Naive B cell (primary cell): ENCODE measurements around the gene SERHL2. TPM values are rescaled to one million over a fixed set of nuclear protein-coding genes. Genes with fewer than 3 reads are reported as not detected.
"Not testable (repeated sequence)": the region's sequence is repeated elsewhere in the genome, so short reads cannot be mapped to it uniquely, and the experiment has no call there.

Experiments used
- ATAC-seq, 2 donors: fragments of 150-1000 bp; cut with Tn5 transposase; 2 replicates each; pipeline ENCODE4 v1.10.0; 2021; ENCODE audit warnings: low read depth in 2 of 2, mild to moderate bottlenecking in 2 of 2, moderate library complexity in 2 of 2
- DNase-seq: peaks from one replicate; pipeline ENCODE4 v3.0.0; 2022
- H3K27ac Mint-ChIP-seq, 6 donors: one replicate each; pipeline ENCODE4 v1.8.0; 2020 to 2022; ENCODE audit warnings: mild to moderate bottlenecking in 6 of 6, mixed read lengths in 6 of 6, moderate library complexity in 5 of 6, inconsistent platforms in 2 of 6
- H3K27me3 Mint-ChIP-seq, 3 donors: one replicate each; pipeline ENCODE4 v1.8.0; 2021 to 2022; ENCODE audit warnings: mixed read lengths in 3 of 3, mild to moderate bottlenecking in 1 of 3
- H3K36me3 Mint-ChIP-seq, 2 donors: one replicate each; pipeline ENCODE4 v1.8.0; 2020 to 2022; ENCODE audit warnings: mixed read lengths in 2 of 2, inconsistent platforms in 1 of 2, mild to moderate bottlenecking in 1 of 2
- H3K4me1 Mint-ChIP-seq, 3 donors: one replicate each; pipeline ENCODE4 v1.8.0; 2020 to 2022; ENCODE audit warnings: mixed read lengths in 3 of 3, inconsistent platforms in 1 of 3, mild to moderate bottlenecking in 1 of 3, moderate library complexity in 1 of 3
- H3K4me3 Mint-ChIP-seq, 8 donors: one replicate each; pipeline ENCODE4 v1.8.0; 2020 to 2022; ENCODE audit warnings: mild to moderate bottlenecking in 8 of 8, mixed read lengths in 8 of 8, moderate library complexity in 8 of 8, inconsistent platforms in 2 of 8
- H3K9me3 Mint-ChIP-seq, 7 donors: one replicate each; pipeline ENCODE4 v1.8.0; 2020 to 2022; ENCODE audit warnings: mixed read lengths in 7 of 7, mild to moderate bottlenecking in 5 of 7, inconsistent platforms in 2 of 7, moderate library complexity in 1 of 7
- polyA plus RNA-seq, 6 donors: library from polyadenylated mRNA; unstranded; fragments of 300-500 nt; fragmentation: Illumina TruSeq; gene quantifications; one replicate each; pipeline ENCODE4 v1.2.3, GENCODE V29; 2021; ENCODE audit warnings: low read depth in 6 of 6

Gene SERHL2
- polyA plus RNA-seq, 6 donors from 2014 or later: 4.8 to 8.4 (median 5.6) TPM; not detected in 1

DNA sequence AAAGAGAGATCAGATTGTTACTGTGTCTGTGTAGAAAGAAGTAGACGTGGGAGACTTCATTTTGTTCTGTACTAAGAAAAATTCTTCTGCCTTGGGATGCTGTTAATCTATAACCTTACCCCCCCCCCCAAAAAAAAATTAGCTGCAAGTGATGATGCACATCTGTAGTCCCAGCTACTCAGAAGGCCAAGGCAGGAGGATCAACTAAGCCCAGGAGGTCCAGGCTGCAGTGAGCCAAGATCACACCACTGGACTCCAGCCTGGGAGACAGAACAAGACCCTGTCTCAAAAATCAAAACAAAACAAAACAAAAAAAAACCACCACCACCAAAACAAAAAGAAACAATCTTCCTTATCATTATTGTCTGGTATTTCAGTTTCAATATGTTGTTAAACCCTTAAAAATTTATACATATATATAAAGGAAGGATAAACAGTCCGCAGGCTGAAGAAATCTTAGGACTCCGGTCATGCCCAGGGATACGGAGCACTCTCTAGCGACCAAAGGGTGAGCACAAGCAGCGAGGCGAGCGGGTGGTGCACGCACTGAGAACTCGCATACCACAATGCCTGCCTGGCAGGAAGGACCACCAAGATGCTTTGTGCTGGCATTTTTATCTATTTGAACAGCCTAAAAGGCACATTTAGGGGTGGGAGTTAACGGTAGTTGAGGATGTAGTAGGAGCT lies 54.5 kb downstream of the SERHL2 start:
- Mint-ChIP-seq H3K27me3 (no peaks in the 10 kb centered on the region), H3K9me3 (no peaks in the 10 kb centered on the region), H3K4me1 (peaks cover 22 to 67% (median 28%) of the 10 kb centered on the region in 3 donors), H3K4me3 (no peak overlapping the region), H3K36me3 (peaks cover 0 to 8% of the 10 kb centered on the region in 2 donors), H3K27ac (peak overlapping the region in 1 of 6 donors; percentile 27)
- ATAC-seq (no peak), DNase-seq (no peak)

DNA sequence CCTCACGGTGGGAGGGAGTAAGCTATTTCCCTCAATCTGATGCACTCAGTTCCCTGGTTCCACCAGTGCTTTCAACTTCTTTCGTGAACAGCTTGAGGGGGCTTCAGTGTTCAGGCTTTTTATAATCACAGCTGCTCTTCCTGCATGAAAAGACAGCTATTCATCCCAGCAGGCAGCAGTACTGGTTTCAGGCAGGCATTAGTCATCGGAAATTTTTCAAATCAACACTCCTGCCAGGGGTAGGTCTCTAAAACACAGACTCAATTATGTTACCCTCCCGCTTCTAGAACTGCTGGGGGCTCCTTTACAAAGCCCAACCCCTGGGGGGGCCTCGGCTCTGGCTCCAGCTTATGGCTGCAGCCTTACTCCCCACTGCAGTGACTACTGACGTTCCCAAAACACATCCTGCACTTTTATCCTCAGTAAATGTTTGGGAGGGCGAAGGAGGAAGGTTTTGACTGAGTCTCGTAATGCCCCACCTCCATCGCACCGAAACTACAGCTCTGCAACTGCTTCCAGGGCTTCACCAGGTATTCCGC lies 55.1 kb downstream of the SERHL2 start:
- Mint-ChIP-seq H3K4me3 (peak overlapping the region in 1 of 8 donors; percentile 25), H3K36me3 (peaks cover 0 to 8% of the 10 kb centered on the region in 2 donors), H3K27me3 (no peaks in the 10 kb centered on the region), H3K27ac (no peak overlapping the region), H3K9me3 (no peaks in the 10 kb centered on the region), H3K4me1 (peaks cover 27 to 70% (median 29%) of the 10 kb centered on the region in 3 donors)
- ATAC-seq (no peak), DNase-seq (no peak)

DNA sequence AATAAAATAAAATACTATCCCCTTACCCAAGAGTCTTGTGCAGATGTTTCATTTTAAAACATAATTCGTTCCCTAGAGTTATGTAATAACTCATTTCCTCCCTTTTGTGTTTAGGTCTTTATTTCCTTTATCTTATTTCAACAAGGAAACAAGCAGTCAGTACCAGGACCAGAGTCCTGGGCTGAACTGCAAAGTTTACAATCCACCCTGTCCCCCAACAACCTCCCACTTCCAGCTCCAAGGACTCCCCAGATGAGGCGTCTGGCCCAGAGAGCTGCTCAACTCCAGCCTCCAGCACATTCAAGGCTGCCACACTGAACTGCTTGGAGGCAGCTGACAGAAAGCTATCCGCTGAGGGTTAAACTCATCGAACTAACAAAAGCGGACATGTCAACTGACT lies 56.4 kb downstream of the SERHL2 start:
- Mint-ChIP-seq H3K4me3 (peak overlapping the region in 1 of 8 donors; percentile 61), H3K9me3 (peaks cover 0 to 5% (median 0%) of the 10 kb centered on the region in 7 donors), H3K27ac (no peak overlapping the region), H3K36me3 (peaks cover 0 to 8% of the 10 kb centered on the region in 2 donors), H3K4me1 (peaks cover 33 to 68% (median 38%) of the 10 kb centered on the region in 3 donors), H3K27me3 (no peaks in the 10 kb centered on the region)
- DNase-seq (no peak), ATAC-seq (no peak)

DNA sequence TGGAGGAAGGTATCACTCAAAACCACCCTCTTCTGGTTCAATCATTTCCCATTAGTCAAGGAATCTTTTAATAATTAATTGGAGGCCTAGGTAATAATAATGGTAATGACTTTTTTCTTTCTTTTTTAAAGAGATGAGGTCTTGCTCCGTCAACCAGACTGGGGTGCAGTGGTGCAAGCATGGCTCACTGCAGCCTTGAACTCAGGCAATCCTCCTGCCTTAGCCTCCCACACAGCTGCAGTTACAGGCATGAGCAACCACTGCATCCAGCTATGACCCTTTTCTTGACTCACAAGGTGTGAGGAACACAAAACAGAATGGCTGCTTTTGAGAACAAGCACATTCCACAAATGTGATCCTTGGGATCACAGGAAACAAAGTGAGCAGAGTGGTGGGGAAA lies 57.3 kb downstream of the SERHL2 start:
- no peak for DNase-seq
- peaks cover 0 to 8% of the 10 kb centered on the region in 2 donors for H3K36me3 Mint-ChIP-seq
- H3K4me3 Mint-ChIP-seq: peak overlapping the region in 1 of 8 donors; percentile 61
- H3K4me1 Mint-ChIP-seq: peaks cover 37 to 70% (median 47%) of the 10 kb centered on the region in 3 donors
- H3K27ac Mint-ChIP-seq: peak overlapping the region in 1 of 6 donors; percentile 38
- H3K27me3 Mint-ChIP-seq: no peaks in the 10 kb centered on the region
- ATAC-seq: no peak
- H3K9me3 Mint-ChIP-seq: peaks cover 0 to 6% (median 0%) of the 10 kb centered on the region in 7 donors

DNA sequence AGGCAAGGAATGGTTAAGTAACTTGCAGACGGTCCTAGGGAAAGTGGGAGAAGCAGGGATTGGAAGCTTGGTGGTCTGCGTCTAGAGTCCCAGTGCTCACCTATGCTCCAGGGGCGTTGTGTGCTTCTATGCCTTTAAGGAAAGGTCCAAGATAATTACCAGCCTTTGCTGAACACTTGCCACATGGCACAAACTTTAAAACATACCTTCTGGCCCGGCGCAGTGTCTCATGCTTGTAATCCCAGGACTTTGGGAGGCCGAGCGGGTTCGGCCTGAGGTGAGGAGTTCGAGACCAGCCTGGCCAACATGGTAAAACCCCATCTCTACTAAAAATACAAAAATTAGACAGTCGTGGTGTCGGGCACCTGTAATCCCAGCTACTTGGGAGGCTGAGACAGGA lies 58.6 kb downstream of the SERHL2 start:
- Mint-ChIP-seq H3K27me3 (no peaks in the 10 kb centered on the region), H3K4me3 (peak overlapping the region in 7 of 8 donors; percentile 21 to 94 (median 63)), H3K36me3 (no peaks in the 10 kb centered on the region), H3K27ac (peak overlapping the region in 3 of 6 donors; percentile 49 to 100 (median 94)), H3K9me3 (peaks cover 0 to 6% (median 0%) of the 10 kb centered on the region in 7 donors), H3K4me1 (peaks cover 33 to 68% (median 50%) of the 10 kb centered on the region in 3 donors)
- no peak for ATAC-seq
- no peak for DNase-seq

DNA sequence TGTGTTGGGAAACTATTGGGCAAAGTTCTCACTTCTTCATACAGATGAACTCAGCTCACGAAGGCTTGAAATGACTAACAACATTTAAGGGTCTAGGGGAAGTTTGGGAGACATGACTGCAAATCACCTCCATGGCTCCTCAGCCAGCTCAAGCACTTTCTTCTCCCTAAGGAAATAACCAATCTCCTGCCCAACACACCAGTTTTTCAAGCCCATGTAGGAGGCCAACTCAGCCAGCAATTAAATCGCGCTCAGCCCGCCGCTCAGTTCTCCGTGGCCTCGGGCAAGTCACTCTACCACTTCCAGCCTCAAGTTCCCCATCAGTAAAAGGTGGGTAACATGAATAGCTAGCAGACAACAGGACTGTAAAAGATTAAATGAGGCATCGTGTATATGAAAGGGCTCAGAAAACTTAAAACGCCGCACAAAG lies 60.1 kb downstream of the SERHL2 start:
- Mint-ChIP-seq H3K4me1 (peaks cover 39 to 70% (median 46%) of the 10 kb centered on the region in 3 donors), H3K9me3 (peaks cover 0 to 6% (median 0%) of the 10 kb centered on the region in 7 donors), H3K27me3 (no peaks in the 10 kb centered on the region), H3K27ac (peak overlapping the region; percentile 89 to 100 (median 94)), H3K36me3 (no peaks in the 10 kb centered on the region), H3K4me3 (peak overlapping the region; percentile 81 to 97 (median 92))
- DNase-seq: no peak
- peak in 1 of 2 donors; percentile 1 for ATAC-seq

DNA sequence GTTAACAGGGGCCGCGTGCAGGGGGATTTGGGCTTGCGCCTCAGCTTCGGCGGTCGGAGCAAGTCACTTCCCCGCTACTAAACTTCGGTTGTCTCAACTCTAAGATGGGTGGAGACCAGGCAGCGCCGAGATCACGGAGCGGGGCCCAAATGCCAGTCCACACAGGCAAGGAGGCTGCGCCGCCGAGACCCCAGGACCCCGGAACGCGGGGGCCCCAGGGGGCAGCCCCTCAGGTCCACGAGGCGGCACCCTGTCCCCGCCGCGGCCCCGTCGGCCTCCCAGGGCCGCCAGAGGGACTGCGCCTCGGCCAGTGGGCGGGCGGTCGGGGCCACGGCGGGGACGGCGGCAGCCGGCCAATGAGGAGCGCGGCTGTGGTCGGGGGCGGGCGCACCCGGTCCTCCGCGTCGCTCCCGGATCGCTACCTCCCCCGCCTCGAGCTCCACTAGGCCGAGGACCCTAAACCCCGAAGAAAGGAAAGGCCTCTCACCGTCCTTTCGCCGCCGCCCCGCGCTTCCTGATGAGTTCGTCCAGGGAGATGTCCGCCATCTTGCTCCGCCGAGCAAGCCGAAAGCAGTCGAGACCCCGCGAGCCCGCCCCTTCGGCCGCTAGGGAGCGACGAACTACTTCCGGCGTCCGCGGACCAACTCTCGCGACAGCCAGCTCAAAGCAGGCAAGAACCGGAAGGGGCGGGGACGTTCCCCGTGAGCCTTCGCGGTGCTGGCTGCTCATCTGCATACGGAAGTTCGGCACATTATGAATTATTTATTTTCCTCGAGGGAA lies 60.7 kb downstream of the SERHL2 start, which contains the start of gene POLDIP3:
TSS of gene POLDIP3 (minus strand) at position 572 of the 780 bp plus-strand sequence. CDS start at position 546, 26 bp downstream.
- peaks cover 42 to 66% (median 48%) of the 10 kb centered on the region in 3 donors for H3K4me1 Mint-ChIP-seq
- peak within 1 kb of the TSS; percentile 100 for H3K27ac Mint-ChIP-seq
- no peaks in the 10 kb centered on the region for H3K27me3 Mint-ChIP-seq
- ATAC-seq (peak; percentile 66 to 67), DNase-seq (peak; percentile 98)
- H3K36me3 Mint-ChIP-seq: no peaks in the 10 kb centered on the region
- peak within 1 kb of the TSS; percentile 81 to 99 (median 97) for H3K4me3 Mint-ChIP-seq
- H3K9me3 Mint-ChIP-seq: peaks cover 0 to 6% (median 0%) of the 10 kb centered on the region in 7 donors

DNA sequence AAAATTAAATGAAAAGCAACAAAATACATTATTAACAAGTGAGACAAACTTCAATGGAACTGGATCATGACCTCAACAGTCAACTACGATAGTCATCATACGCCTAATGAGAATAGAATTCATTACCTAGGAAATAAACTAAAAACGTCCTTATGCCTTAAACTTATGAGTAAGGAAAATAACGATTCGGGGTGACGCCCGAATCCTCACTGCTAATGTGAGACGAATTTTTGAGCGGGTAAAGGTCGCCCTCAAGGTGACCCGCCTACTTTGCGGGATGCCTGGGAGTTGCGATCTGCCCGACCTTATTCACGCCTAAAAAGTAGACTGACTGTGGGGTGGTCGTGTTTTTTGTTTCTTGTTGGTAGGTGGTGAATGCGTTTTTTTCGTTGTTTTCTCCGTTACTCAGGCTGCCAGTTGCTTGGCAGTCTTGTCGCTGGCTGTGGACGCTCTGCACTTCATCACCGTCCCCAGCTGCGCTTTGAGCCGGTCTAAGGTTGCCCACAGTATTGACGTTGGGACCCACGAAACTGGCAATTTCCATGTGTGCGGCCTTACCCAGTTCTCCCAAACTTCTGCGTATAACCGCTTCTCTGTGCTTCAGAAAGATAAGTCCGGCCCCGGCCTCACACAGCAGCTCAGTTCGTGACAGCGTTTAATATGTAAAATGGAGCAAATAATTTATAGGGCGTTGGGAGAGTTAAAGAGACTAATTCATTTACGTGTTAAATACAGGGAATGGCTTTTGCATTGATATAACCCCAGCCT lies 61.5 kb downstream of the SERHL2 start:
- H3K27ac Mint-ChIP-seq: peak overlapping the region; percentile 100
- no peaks in the 10 kb centered on the region for H3K36me3 Mint-ChIP-seq
- H3K9me3 Mint-ChIP-seq: peaks cover 0 to 6% (median 0%) of the 10 kb centered on the region in 7 donors
- peak overlapping the region; percentile 81 to 99 (median 97) for H3K4me3 Mint-ChIP-seq
- DNase-seq (peak; percentile 94), ATAC-seq (peak; percentile 74)
- H3K4me1 Mint-ChIP-seq: peaks cover 40 to 59% (median 45%) of the 10 kb centered on the region in 3 donors
- no peaks in the 10 kb centered on the region for H3K27me3 Mint-ChIP-seq

DNA sequence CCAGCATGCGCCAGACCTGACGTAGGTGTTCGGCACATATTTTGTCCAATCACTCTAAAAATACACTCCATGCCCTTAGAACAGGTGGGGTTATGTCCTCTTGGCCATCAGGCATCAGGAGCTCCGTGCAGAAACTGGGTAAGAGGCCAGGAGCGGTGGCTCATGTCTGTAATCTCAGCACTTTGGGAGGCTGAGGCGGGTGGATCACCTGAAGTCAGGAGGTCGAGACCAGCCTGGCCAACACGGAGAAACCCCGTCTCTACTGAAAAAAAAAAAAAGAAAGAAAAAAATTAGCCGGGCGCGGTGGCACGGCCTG lies 62.1 kb downstream of the SERHL2 start:
- peaks cover 38 to 54% (median 42%) of the 10 kb centered on the region in 3 donors for H3K4me1 Mint-ChIP-seq

DNA sequence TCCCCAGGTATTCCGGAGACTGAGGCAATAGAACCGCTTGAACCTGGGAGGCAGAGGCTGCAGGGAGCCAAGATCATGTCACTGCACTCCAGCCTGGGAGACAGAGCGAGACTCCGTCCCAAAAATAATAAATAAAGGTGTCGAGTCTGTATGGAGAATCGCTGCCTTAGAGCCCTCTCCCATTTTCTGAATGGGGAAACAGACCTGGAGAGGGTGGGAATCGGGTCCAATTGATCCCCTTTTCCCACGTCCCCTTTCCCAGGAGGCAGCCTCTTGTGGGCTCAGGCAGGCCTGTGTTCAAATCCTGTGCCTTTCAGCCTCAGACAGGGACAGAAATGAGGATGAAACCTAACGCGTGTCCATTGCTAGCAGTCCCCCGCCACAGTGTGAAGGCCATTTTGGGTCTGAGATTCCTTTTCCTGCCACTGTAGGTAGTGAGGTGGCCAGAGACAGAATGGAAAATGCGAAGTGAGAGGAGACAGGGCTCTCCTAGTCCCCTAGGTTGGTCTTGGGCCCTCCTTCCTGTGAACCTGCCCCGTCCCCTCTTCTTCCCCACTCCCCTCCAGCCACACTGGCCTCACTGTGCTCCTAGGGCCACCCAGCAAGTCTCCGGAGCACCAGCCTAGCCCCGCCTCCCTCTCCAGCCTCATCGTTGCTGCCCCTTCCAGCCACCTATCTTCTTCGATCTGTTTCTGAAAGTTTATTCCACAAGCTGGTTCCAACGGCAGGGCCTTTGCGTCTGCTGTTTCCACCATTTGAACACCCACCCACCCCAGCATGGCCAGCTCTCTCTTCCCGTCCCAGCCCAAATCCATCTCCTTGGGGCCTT lies 63.6 kb downstream of the SERHL2 start:
- H3K9me3 Mint-ChIP-seq: peaks cover 0 to 6% (median 0%) of the 10 kb centered on the region in 7 donors
- no peaks in the 10 kb centered on the region for H3K27me3 Mint-ChIP-seq
- DNase-seq (no peak), ATAC-seq (no peak)
- H3K27ac Mint-ChIP-seq: peak overlapping the region in 5 of 6 donors; percentile 74 to 100 (median 90)
- peak overlapping the region in 4 of 8 donors; percentile 8 to 78 (median 46) for H3K4me3 Mint-ChIP-seq
- H3K4me1 Mint-ChIP-seq: peaks cover 39 to 55% (median 53%) of the 10 kb centered on the region in 3 donors
- no peaks in the 10 kb centered on the region for H3K36me3 Mint-ChIP-seq

More for the DNA sequence above, 62.1 kb downstream of the SERHL2 start:
- not testable (repeated sequence) for ATAC-seq, H3K27me3 Mint-ChIP-seq, H3K9me3 Mint-ChIP-seq, H3K36me3 Mint-ChIP-seq, DNase-seq
- peak overlapping the region; percentile 100 for H3K27ac Mint-ChIP-seq
- H3K4me3 Mint-ChIP-seq: peak overlapping the region; percentile 81 to 99 (median 97)

DNA sequence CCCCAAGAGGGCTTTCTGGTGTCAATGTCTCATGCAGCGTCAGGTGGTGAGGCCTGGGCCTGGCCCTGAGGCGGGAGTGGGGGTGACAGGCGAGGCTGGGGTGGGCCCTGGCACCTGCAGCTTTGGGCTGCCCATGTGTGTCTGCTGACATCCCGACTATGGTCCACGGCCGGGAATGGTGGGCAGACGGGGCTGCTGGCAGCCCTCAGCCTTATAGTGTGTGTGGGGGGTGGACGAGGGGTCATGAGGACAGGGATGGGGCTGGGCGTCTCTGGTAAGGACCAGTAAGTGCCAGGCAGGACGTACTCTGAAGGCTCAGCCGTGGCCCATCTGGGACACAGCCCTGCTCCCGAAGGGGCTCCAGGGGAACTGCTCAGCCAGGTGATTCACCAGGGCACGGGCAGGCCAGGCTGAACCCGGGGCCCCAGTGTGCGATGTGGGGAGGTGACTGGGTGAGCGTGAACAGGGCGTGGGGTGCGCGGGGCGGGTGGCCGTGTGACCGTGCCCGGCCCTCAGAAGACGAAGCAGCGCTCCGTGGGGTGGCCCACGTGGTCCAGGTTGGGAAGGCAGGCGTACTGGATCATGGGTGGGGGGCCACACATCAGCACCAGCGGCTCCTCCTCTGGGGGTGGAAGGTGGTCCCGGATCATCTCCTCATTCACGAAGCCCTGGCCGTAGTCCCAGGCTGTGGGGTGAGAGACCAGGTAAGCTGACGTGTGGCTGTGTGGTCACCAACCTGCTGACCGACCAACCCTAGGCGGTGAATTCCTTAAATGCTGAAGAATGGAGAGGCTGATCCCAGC lies 65.7 kb downstream of the SERHL2 start:
- Mint-ChIP-seq H3K36me3 (no peaks in the 10 kb centered on the region), H3K27me3 (no peaks in the 10 kb centered on the region), H3K9me3 (peaks cover 0 to 6% (median 0%) of the 10 kb centered on the region in 7 donors), H3K4me3 (no peak overlapping the region), H3K4me1 (peaks cover 25 to 49% (median 38%) of the 10 kb centered on the region in 3 donors), H3K27ac (peak overlapping the region in 2 of 6 donors; percentile 45 to 82)
- ATAC-seq: no peak
- DNase-seq: no peak
